WTC11 (cell line): ENCODE data around the gene MRPL27. TPM values are rescaled to one million over a fixed set of nuclear protein-coding genes. Genes with fewer than 3 reads are reported as not detected.
A peak's percentile ranks its signal among the peaks of the same experiment; 100 is the strongest.

Experiments
- ATAC-seq: fragments of 200-7000 bp; cut with Tn5 transposase; 2 replicates; pipeline ENCODE4 v1.10.0; 2021; ENCODE audit warnings: mild to moderate bottlenecking, moderate library complexity
- CTCF ChIA-PET: fragments of 300-600 bp; sonication (Branson Sonifier 250); formaldehyde crosslinking; loops from one replicate; lab custom pipeline; 2021; ENCODE audit warnings: antibody characterized with exemption; lab: Charles Lee
- POLR2A ChIA-PET: fragments of 350-600 bp; sonication (Branson Sonifier 250); formaldehyde crosslinking; loops from one replicate; lab custom pipeline; 2021; ENCODE audit warnings: antibody characterized with exemption; lab: Charles Lee
- DNase-seq: peaks from one replicate; pipeline ENCODE4 v3.0.0; 2021; ENCODE audit warnings: low spot score
- H3K27ac Mint-ChIP-seq: 2 replicates; pipeline ENCODE4 v1.8.0; 2021; ENCODE audit warnings: mixed read lengths
- H3K27me3 Mint-ChIP-seq: 2 replicates; pipeline ENCODE4 v1.8.0; 2021; ENCODE audit warnings: low read depth, mild to moderate bottlenecking, moderate library complexity, mixed read lengths
- H3K36me3 Mint-ChIP-seq: 2 replicates; pipeline ENCODE4 v1.8.0; 2021; ENCODE audit warnings: mixed read lengths
- H3K4me1 Mint-ChIP-seq: 2 replicates; pipeline ENCODE4 v1.8.0; 2022; ENCODE audit warnings: mixed read lengths
- H3K4me3 Mint-ChIP-seq: 2 replicates; pipeline ENCODE4 v1.8.0; 2021; ENCODE audit warnings: mild to moderate bottlenecking, moderate library complexity, mixed read lengths
- H3K9me3 Mint-ChIP-seq: 2 replicates; pipeline ENCODE4 v1.8.0; 2021; ENCODE audit warnings: mixed read lengths
- ATF3 ChIP-seq: sonication (generic); formaldehyde crosslinking; conservative IDR thresholded peaks from 2 replicates; pipeline ENCODE4 v1.8.1; 2022; ENCODE audit warnings: mild to moderate bottlenecking, missing genetic modification reagents
- CDX4 ChIP-seq: fragments of 250-450 bp; sonication (Bioruptor Pico); IDR thresholded peaks from 2 replicates; pipeline ENCODE4 v1.9.0; 2021; ENCODE audit warnings: moderate library complexity, mild to moderate bottlenecking, inconsistent platforms, borderline replicate concordance
- CREM ChIP-seq: sonication (generic); formaldehyde crosslinking; IDR thresholded peaks from 2 replicates; pipeline ENCODE4 v1.8.1; 2022; ENCODE audit warnings: mild to moderate bottlenecking, missing genetic modification reagents, moderate library complexity
- CTCF ChIP-seq: fragments of 200-600 bp; IDR thresholded peaks from 2 replicates; pipeline ENCODE4 v1.8.0; 2022; ENCODE audit warnings: antibody characterized with exemption
- E2F4 ChIP-seq: sonication (generic); formaldehyde crosslinking; IDR thresholded peaks from 2 replicates; pipeline ENCODE4 v1.8.1; 2022; ENCODE audit warnings: low read depth, mild to moderate bottlenecking, moderate library complexity, missing genetic modification reagents, borderline replicate concordance
- ETV6 ChIP-seq: sonication (generic); formaldehyde crosslinking; IDR thresholded peaks from 2 replicates; pipeline ENCODE4 v1.8.1; 2022; ENCODE audit warnings: mild to moderate bottlenecking, missing genetic modification reagents
- FOXP1 ChIP-seq: sonication (generic); formaldehyde crosslinking; IDR thresholded peaks from 2 replicates; pipeline ENCODE4 v1.8.0; 2022; ENCODE audit warnings: missing genetic modification reagents, mild to moderate bottlenecking, moderate library complexity, borderline replicate concordance
- GRHL2 ChIP-seq: fragments of 250-450 bp; sonication (Bioruptor Pico); IDR thresholded peaks from 2 replicates; pipeline ENCODE4 v1.8.0; 2022; ENCODE audit warnings: mild to moderate bottlenecking, moderate library complexity; ENCODE audit not compliant: insufficient replicate concordance, severe bottlenecking
- IRF2 ChIP-seq: sonication (generic); formaldehyde crosslinking; IDR thresholded peaks from 2 replicates; pipeline ENCODE4 v1.8.0; 2022; ENCODE audit warnings: low read depth, missing genetic modification reagents, borderline replicate concordance
- NFATC4 ChIP-seq: fragments of 250-450 bp; sonication (Bioruptor Pico); IDR thresholded peaks from 2 replicates; pipeline ENCODE4 v1.9.0; 2021; ENCODE audit warnings: mild to moderate bottlenecking
- PRRX2 ChIP-seq: fragments of 250-450 bp; sonication (Bioruptor Pico); IDR thresholded peaks from 2 replicates; pipeline ENCODE4 v1.8.0; 2021; ENCODE audit warnings: mild to moderate bottlenecking
- RELA ChIP-seq: sonication (generic); formaldehyde crosslinking; IDR thresholded peaks from 2 replicates; pipeline ENCODE4 v1.8.1; 2022; ENCODE audit warnings: missing genetic modification reagents, mild to moderate bottlenecking, borderline replicate concordance
- TP53 ChIP-seq: sonication (generic); formaldehyde crosslinking; IDR thresholded peaks from 2 replicates; pipeline ENCODE4 v1.8.1; 2023; ENCODE audit warnings: mild to moderate bottlenecking, missing genetic modification reagents
- ZNF138 ChIP-seq: sonication (generic); formaldehyde crosslinking; conservative IDR thresholded peaks from 2 replicates; pipeline ENCODE4 v1.8.1; 2022; ENCODE audit warnings: mild to moderate bottlenecking, moderate library complexity, missing genetic modification reagents
- ZNF416 ChIP-seq: fragments of 250-450 bp; sonication (Bioruptor Pico); IDR thresholded peaks from 2 replicates; pipeline ENCODE4 v1.9.0; 2021; ENCODE audit warnings: mild to moderate bottlenecking, inconsistent platforms
- ZNF671 ChIP-seq: fragments of 250-450 bp; sonication (Bioruptor Pico); IDR thresholded peaks from 2 replicates; pipeline ENCODE4 v1.8.0; 2021; ENCODE audit warnings: mild to moderate bottlenecking
- total RNA-seq: library from RNA; stranded (reverse); gene quantifications from 3 replicates; pipeline ENCODE4 v1.2.3, GENCODE V29; 2021
- TF ChIP-seq, protein P1 (sequence below): sonication (generic); formaldehyde crosslinking; IDR thresholded peaks from 2 replicates; pipeline ENCODE4 v1.8.1; 2023; ENCODE audit warnings: mild to moderate bottlenecking, moderate library complexity, missing genetic modification reagents

The MRPL27 gene
- total RNA-seq, 1 experiment from 2014 or later = 80.5 TPM

DNA sequence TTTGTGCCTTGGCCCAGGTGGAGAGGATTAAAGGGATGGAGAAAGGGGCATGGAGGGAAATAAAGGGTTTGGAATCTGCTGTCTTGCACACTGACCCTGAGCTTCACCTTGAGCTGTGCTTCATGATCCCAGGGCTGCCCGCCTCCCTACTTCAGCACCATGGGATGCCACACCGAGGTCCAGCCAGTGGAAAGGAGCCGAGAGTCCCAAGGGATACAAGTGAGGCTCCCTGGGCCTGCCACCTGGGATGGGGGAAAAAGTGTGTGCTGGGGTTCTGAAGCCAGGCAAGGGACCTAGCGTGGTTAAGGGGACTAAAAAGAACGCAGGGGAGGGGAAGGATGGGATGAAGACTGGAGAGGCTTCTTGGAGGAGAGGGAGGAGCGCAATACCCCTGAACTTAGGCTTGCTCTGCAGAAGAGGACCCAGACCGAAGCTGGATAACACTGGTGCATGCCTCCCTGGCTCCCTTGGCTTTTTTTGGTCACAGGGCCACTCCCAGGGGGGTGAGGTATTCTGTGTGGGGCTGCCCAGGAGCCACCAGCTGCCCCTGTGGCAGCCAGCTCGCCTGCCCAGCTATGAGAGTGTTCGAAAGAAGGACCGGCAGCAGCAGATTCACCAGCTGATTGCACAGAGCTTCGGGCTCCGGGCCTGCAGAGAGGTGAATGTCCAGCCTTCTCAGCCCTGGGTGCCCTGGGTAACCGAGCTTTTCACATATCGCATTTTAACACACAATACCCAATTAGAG, 7.2 kb downstream of the MRPL27 start (continued):
- TF ChIP-seq CDX4 (CRISPR knock-in tag) (no peak), ZNF416 (CRISPR knock-in tag) (no peak), ZNF138 (CRISPR knock-in tag) (no peak), E2F4 (CRISPR knock-in tag) (no peak)

GRCh38 chr17:50365165-50365564, 7.8 kb downstream of the MRPL27 start:
- TF ChIP-seq ZNF416 (CRISPR knock-in tag) (no peak), CTCF (no peak), TP53 (no peak)
- peaks cover 27% of the 10 kb centered on the region for H3K36me3 Mint-ChIP-seq
- H3K4me1 Mint-ChIP-seq = peaks cover 36% of the 10 kb centered on the region
- ATAC-seq (no peak), DNase-seq (no peak)
- H3K27ac Mint-ChIP-seq = no peak overlapping the region
- no peaks in the 10 kb centered on the region for H3K9me3 Mint-ChIP-seq
- H3K4me3 Mint-ChIP-seq = no peak overlapping the region
- ChIA-PET POLR2A (interaction anchor here (1.4 kb wide), 1 partner anchor 32 kb away, joined by 3 read pairs; the partner anchor contains the start of gene LRRC59), CTCF (interaction anchor here (0.6 to 6.9 kb wide), 4 partner anchors 15 to 196 kb away, joined by 3 to 108 read pairs (median 10); partner anchors contain the start of genes COL1A1 and LRRC59)
- no peaks in the 10 kb centered on the region for H3K27me3 Mint-ChIP-seq

DNA sequence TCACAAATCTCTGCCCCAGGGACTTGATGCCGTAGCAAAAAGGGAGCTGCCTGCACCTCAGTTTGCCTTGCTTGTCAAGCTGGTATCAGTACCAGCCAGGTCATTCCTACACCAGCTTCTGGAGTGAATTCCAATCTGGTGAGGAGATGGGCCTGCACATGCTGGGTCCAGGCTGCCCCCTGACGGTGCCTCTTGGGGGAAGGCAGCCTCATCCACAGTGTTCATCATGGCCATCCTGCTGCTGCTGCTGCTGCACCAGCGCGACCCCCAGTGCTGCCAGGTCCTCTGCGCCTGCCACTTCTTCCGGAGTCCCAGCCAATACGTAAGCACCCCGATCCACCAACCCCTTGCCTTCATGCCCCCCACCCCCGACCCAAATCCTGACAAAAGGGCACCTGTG, 8.3 kb downstream of the MRPL27 start:
- H3K27ac Mint-ChIP-seq = peak overlapping the region; percentile 76
- DNase-seq = no peak
- no peaks in the 10 kb centered on the region for H3K27me3 Mint-ChIP-seq
- peak; percentile 16 for ATAC-seq
- CTCF ChIA-PET = interaction anchor here (0.6 to 6.9 kb wide), 4 partner anchors 15 to 164 kb away, joined by 4 to 108 read pairs (median 26); partner anchors contain the start of genes COL1A1, LRRC59 and RSAD1
- no peaks in the 10 kb centered on the region for H3K9me3 Mint-ChIP-seq
- TF ChIP-seq, protein P1, sequence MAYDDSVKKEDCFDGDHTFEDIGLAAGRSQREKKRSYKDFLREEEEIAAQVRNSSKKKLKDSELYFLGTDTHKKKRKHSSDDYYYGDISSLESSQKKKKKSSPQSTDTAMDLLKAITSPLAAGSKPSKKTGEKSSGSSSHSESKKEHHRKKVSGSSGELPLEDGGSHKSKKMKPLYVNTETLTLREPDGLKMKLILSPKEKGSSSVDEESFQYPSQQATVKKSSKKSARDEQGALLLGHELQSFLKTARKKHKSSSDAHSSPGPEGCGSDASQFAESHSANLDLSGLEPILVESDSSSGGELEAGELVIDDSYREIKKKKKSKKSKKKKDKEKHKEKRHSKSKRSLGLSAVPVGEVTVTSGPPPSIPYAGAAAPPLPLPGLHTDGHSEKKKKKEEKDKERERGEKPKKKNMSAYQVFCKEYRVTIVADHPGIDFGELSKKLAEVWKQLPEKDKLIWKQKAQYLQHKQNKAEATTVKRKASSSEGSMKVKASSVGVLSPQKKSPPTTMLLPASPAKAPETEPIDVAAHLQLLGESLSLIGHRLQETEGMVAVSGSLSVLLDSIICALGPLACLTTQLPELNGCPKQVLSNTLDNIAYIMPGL = no peak
- TF ChIP-seq PRRX2 (CRISPR knock-in tag) (no peak), ATF3 (CRISPR knock-in tag) (no peak), ETV6 (no peak), CREM (CRISPR knock-in tag) (no peak), IRF2 (no peak)
- POLR2A ChIA-PET = interaction anchor here (1.4 kb wide), 1 partner anchor 32 kb away, joined by 3 read pairs; the partner anchor contains the start of gene LRRC59
- H3K36me3 Mint-ChIP-seq = peaks cover 23% of the 10 kb centered on the region
- H3K4me3 Mint-ChIP-seq = no peak overlapping the region
- H3K4me1 Mint-ChIP-seq = peaks cover 36% of the 10 kb centered on the region

DNA sequence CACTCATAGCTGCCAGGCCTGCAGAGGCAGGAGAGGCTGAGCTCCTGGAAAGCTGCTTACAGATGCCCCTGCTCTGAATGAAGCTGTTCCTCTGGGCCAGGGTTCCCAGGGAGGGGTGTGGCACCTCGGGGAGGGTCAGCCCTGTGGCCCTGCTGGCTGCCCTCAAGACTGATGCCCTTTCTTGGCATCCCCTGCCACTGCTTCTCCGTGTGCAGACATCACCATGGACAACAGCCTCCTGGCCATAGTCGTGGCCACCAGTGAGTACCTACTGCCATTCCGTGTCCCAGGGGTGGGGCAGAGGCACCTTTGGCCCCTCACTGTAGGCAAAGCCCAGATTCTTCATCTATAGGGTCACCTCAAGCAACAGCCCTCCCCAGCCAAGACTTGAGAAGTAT, 8.9 kb downstream of the MRPL27 start:
- H3K4me1 Mint-ChIP-seq = peaks cover 36% of the 10 kb centered on the region
- no peaks in the 10 kb centered on the region for H3K9me3 Mint-ChIP-seq
- no peak; the same call in 1 of the 2 replicates for ATAC-seq
- TF ChIP-seq FOXP1 (CRISPR knock-in tag) = 0 out of 2 replicates have a peak, but pooled peaks have one; percentile 13
- no peak for TF ChIP-seq GRHL2 (CRISPR knock-in tag)
- 0 out of 2 replicates have a peak, but pooled peaks have one; percentile 41 for TF ChIP-seq PRRX2 (CRISPR knock-in tag)
- TF ChIP-seq NFATC4 (CRISPR knock-in tag) = peak; percentile 79; the same call in 1 of the 2 replicates
- TF ChIP-seq RELA (CRISPR knock-in tag) = no peak
- no peak for TF ChIP-seq ZNF671 (CRISPR knock-in tag)
- ChIA-PET CTCF (interaction anchor here (0.6 to 6.9 kb wide), 6 partner anchors 17 to 218 kb away, joined by 3 to 108 read pairs (median 24); partner anchors contain the start of genes COL1A1, LRRC59, RSAD1 and XYLT2), POLR2A (interaction anchor here (1.4 kb wide), 1 partner anchor 33 kb away, joined by 3 read pairs; the partner anchor contains the start of gene LRRC59)
- H3K27me3 Mint-ChIP-seq = no peaks in the 10 kb centered on the region
- H3K27ac Mint-ChIP-seq = no peak overlapping the region; the same call in 1 of the 2 replicates
- H3K36me3 Mint-ChIP-seq = peaks cover 19% of the 10 kb centered on the region
- no peak for DNase-seq
- no peak overlapping the region for H3K4me3 Mint-ChIP-seq
